ENCODE data around the gene SLC22A7.

DNA sequence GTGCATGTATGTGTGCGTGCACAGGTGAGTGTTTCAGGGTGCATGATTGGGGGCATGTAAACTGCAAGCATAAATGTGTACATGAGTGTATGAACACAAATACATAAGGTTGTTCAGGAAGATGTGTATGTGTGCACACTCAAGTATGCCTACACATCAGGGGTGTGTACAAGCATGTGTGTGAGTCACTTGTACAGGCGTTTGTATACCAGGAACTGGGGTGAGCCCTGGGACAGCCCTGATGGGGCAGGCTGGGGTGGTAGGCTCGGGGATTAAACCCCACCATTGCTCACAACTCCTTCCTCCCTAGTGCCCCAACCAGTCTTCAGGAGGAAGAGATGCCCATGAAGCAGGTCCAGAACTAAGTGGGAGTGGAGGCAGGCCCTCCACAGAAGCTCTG lies 6.3 kb downstream of the SLC22A7 start:
- no peak for TF ChIP-seq ZNF565 (CRISPR knock-in tag; conservative IDR thresholded peaks at IDR 0.05; ENCODE audit: low read depth)
- no peak for TF ChIP-seq ZNF70 (CRISPR knock-in tag; IDR thresholded peaks at IDR 0.05)
- no peak for TF ChIP-seq ZFP3 (CRISPR knock-in tag; IDR thresholded peaks at IDR 0.05)
- no peak for TF ChIP-seq TCF4 (CRISPR knock-in tag; IDR thresholded peaks at IDR 0.05; ENCODE audit: borderline replicate concordance)
- no peak for TF ChIP-seq TOX (CRISPR knock-in tag; IDR thresholded peaks at IDR 0.05; ENCODE audit: borderline replicate concordance)
- TF ChIP-seq, protein P1, sequence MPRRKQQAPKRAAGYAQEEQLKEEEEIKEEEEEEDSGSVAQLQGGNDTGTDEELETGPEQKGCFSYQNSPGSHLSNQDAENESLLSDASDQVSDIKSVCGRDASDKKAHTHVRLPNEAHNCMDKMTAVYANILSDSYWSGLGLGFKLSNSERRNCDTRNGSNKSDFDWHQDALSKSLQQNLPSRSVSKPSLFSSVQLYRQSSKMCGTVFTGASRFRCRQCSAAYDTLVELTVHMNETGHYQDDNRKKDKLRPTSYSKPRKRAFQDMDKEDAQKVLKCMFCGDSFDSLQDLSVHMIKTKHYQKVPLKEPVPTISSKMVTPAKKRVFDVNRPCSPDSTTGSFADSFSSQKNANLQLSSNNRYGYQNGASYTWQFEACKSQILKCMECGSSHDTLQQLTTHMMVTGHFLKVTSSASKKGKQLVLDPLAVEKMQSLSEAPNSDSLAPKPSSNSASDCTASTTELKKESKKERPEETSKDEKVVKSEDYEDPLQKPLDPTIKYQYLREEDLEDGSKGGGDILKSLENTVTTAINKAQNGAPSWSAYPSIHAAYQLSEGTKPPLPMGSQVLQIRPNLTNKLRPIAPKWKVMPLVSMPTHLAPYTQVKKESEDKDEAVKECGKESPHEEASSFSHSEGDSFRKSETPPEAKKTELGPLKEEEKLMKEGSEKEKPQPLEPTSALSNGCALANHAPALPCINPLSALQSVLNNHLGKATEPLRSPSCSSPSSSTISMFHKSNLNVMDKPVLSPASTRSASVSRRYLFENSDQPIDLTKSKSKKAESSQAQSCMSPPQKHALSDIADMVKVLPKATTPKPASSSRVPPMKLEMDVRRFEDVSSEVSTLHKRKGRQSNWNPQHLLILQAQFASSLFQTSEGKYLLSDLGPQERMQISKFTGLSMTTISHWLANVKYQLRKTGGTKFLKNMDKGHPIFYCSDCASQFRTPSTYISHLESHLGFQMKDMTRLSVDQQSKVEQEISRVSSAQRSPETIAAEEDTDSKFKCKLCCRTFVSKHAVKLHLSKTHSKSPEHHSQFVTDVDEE (CRISPR knock-in tag; IDR thresholded peaks at IDR 0.05), result no peak
- TF ChIP-seq RARB (CRISPR knock-in tag; IDR thresholded peaks at IDR 0.05), result no peak

All from SK-N-SH treated with all-trans-retinoic acid at 6 μM for 48 hours (cell line).